Activated T-helper 1 cell treated with anti-CD3 and anti-CD28 coated beads, Interleukin-12 subunit alpha, Interleukin-12 subunit beta, Interleukin-2, Interleukin-4 antibody, amounts not matched to agents 30 ng/mL and 10 ng/mL and 1 ng/mL, durations not matched to agents 14 hours and 24 hours and 36 hours (primary cell): ENCODE measurements around the gene STK39. TPM values are rescaled to one million over a fixed set of nuclear protein-coding genes. Genes with fewer than 3 reads are reported as not detected.

ENCODE experiments used
- DNase-seq: peaks from one replicate; pipeline ENCODE4 v3.0.0; 2021; ENCODE audit warnings: low spot score
- H3K27ac Mint-ChIP-seq: one replicate; pipeline ENCODE4 v1.8.0; 2021; ENCODE audit warnings: mild to moderate bottlenecking, mixed read lengths
- H3K27me3 Mint-ChIP-seq: one replicate; pipeline ENCODE4 v1.8.0; 2022; ENCODE audit warnings: mild to moderate bottlenecking, moderate library complexity, mixed read lengths; ENCODE audit not compliant: insufficient read depth
- H3K36me3 Mint-ChIP-seq: one replicate; pipeline ENCODE4 v1.8.0; 2021; ENCODE audit warnings: low read depth, mixed read lengths
- H3K4me1 Mint-ChIP-seq: one replicate; pipeline ENCODE4 v1.8.0; 2021; ENCODE audit warnings: low read depth, mixed read lengths
- H3K4me3 Mint-ChIP-seq: one replicate; pipeline ENCODE4 v1.8.0; 2021; ENCODE audit warnings: mild to moderate bottlenecking, moderate library complexity, mixed read lengths
- H3K9me3 Mint-ChIP-seq: one replicate; pipeline ENCODE4 v1.8.0; 2021; ENCODE audit warnings: mixed read lengths
- intact Hi-C: fragments of 100-400 bp; cut with micrococcal nuclease; formaldehyde crosslinking; loops from one replicate; pipeline ENCODE4 v1.15.1; 2024
- total RNA-seq: library from RNA; stranded (reverse); gene quantifications from 2 replicates; pipeline ENCODE4 v1.2.3, GENCODE V29; 2022

STK39 gene
- total RNA-seq, 1 donor from 2014 or later, result 32.6 TPM

GRCh38 chr2:167955264-167955906, 292.0 kb downstream of the STK39 start:
- Mint-ChIP-seq H3K27ac (no peak overlapping the region), H3K9me3 (no peaks in the 10 kb centered on the region), H3K4me3 (no peak overlapping the region), H3K36me3 (peaks cover 5% of the 10 kb centered on the region), H3K4me1 (no peaks in the 10 kb centered on the region), H3K27me3 (no peaks in the 10 kb centered on the region)
- no peak for DNase-seq
- intact Hi-C loops, result no loop called here

DNA sequence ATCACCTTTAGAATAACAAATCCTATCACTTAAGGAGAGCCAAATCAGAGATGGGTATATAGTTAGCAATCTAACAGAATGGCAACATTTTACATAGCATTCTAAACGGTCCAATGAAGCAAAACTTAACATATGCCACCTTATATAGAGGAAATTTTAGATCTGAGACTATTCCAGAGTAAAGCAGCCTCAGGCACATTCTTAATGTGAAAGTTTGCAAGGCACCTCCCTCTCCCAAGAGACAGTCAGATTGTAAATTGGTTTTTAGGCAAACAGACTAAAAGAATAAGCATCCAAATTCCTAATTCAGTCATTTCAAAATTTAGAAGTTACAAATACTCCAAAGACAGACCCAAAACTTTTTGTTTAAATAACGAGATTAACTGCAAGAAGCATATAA, 292.9 kb downstream of the STK39 start:
- Mint-ChIP-seq H3K27me3 (no peaks in the 10 kb centered on the region), H3K9me3 (no peaks in the 10 kb centered on the region), H3K4me3 (no peak overlapping the region), H3K27ac (no peak overlapping the region), H3K4me1 (no peaks in the 10 kb centered on the region), H3K36me3 (peaks cover 1% of the 10 kb centered on the region)
- no peak for DNase-seq
- intact Hi-C loops, result no loop called here

GRCh38 chr2:167953776-167954175, 293.6 kb downstream of the STK39 start:
- DNase-seq, result no peak
- intact Hi-C loops, result no loop called here
- no peak overlapping the region for H3K27ac Mint-ChIP-seq
- no peaks in the 10 kb centered on the region for H3K4me1 Mint-ChIP-seq
- no peaks in the 10 kb centered on the region for H3K9me3 Mint-ChIP-seq
- peaks cover 1% of the 10 kb centered on the region for H3K36me3 Mint-ChIP-seq
- no peaks in the 10 kb centered on the region for H3K27me3 Mint-ChIP-seq
- H3K4me3 Mint-ChIP-seq, result no peak overlapping the region

DNA sequence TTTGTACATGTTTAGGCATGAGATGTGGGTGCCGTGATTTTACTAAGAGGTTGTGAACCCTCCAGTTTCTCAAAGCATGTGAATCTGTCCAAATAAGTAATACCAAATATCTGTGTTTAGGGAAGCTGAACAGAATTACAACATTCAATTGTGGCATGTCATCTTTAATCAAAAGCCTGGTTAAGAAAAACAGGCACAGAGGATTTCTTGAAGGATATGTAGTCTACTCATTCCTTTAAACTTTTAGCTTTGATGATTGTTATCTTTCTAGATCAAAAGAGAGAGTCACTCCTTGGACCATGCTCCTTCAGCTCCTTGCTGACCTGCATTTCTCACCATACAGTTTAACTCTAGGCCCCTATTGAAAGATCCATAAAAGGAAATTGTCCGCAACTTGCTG, 296.8 kb downstream of the STK39 start:
- Mint-ChIP-seq H3K9me3 (no peaks in the 10 kb centered on the region), H3K36me3 (peaks cover 1% of the 10 kb centered on the region), H3K4me1 (no peaks in the 10 kb centered on the region), H3K27ac (no peak overlapping the region), H3K4me3 (no peak overlapping the region), H3K27me3 (no peaks in the 10 kb centered on the region)
- DNase-seq, result no peak
- intact Hi-C loops, result no loop called here

DNA sequence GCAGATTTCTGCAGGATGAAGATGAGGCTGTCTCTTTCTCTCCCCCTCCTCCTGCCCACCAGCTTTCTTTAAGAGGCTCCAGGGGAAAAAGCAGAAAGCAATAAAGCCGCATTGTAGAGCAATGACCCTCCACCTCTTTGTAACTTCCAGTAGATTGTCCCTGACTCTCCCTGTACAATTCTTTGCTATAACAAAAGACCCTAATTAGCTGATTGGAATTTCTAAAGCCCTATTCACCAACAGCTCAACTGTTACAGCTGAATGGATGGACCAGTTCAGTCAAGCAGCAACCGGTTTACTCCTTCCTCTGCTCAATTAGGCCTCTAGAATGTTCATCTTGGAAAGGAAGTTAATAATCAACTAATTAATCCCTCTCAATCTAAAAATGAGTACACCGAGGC, 301.0 kb downstream of the STK39 start:
- Mint-ChIP-seq H3K4me1 (no peaks in the 10 kb centered on the region), H3K36me3 (no peaks in the 10 kb centered on the region), H3K9me3 (no peaks in the 10 kb centered on the region), H3K27me3 (no peaks in the 10 kb centered on the region), H3K27ac (no peak overlapping the region), H3K4me3 (no peak overlapping the region)
- DNase-seq, result no peak
- intact Hi-C loops, result no loop called here

- intact Hi-C loops, result no loop called here
- H3K27me3 Mint-ChIP-seq, result no peaks in the 10 kb centered on the region
- no peak overlapping the region for H3K27ac Mint-ChIP-seq
- H3K9me3 Mint-ChIP-seq, result no peaks in the 10 kb centered on the region
- H3K4me3 Mint-ChIP-seq, result no peak overlapping the region
- no peaks in the 10 kb centered on the region for H3K4me1 Mint-ChIP-seq
- no peak for DNase-seq
- H3K36me3 Mint-ChIP-seq, result no peaks in the 10 kb centered on the region
Observed at GRCh38 chr2:167945660-167946368, 301.6 kb downstream of the STK39 start.

GRCh38 chr2:167944825-167945659, 302.4 kb downstream of the STK39 start:
- H3K9me3 Mint-ChIP-seq, result no peaks in the 10 kb centered on the region
- no peaks in the 10 kb centered on the region for H3K4me1 Mint-ChIP-seq
- H3K27ac Mint-ChIP-seq, result no peak overlapping the region

GRCh38 chr2:167943897-167944296, 303.5 kb downstream of the STK39 start:
- no peaks in the 10 kb centered on the region for H3K27me3 Mint-ChIP-seq
- intact Hi-C loops, result no loop called here
- H3K4me3 Mint-ChIP-seq, result no peak overlapping the region
- no peaks in the 10 kb centered on the region for H3K4me1 Mint-ChIP-seq
- DNase-seq, result no peak
- H3K27ac Mint-ChIP-seq, result no peak overlapping the region
- no peaks in the 10 kb centered on the region for H3K36me3 Mint-ChIP-seq
- no peaks in the 10 kb centered on the region for H3K9me3 Mint-ChIP-seq

More at GRCh38 chr2:167944825-167945659, 302.4 kb downstream of the STK39 start:
- Mint-ChIP-seq H3K27me3 (no peaks in the 10 kb centered on the region), H3K4me3 (no peak overlapping the region), H3K36me3 (no peaks in the 10 kb centered on the region)
- intact Hi-C loops, result no loop called here
- DNase-seq, result no peak

- Mint-ChIP-seq H3K9me3 (no peaks in the 10 kb centered on the region), H3K4me3 (no peak overlapping the region), H3K4me1 (no peaks in the 10 kb centered on the region), H3K27me3 (no peaks in the 10 kb centered on the region), H3K27ac (no peak overlapping the region), H3K36me3 (no peaks in the 10 kb centered on the region)
- intact Hi-C loops, result no loop called here
- no peak for DNase-seq
Observed at GRCh38 chr2:167943368-167943767, 304.0 kb downstream of the STK39 start.

GRCh38 chr2:167942366-167943081, 304.9 kb downstream of the STK39 start:
- Mint-ChIP-seq H3K4me1 (no peaks in the 10 kb centered on the region), H3K27ac (no peak overlapping the region), H3K4me3 (no peak overlapping the region), H3K36me3 (no peaks in the 10 kb centered on the region), H3K9me3 (no peaks in the 10 kb centered on the region), H3K27me3 (no peaks in the 10 kb centered on the region)
- no peak for DNase-seq
- intact Hi-C loops, result no loop called here

DNA sequence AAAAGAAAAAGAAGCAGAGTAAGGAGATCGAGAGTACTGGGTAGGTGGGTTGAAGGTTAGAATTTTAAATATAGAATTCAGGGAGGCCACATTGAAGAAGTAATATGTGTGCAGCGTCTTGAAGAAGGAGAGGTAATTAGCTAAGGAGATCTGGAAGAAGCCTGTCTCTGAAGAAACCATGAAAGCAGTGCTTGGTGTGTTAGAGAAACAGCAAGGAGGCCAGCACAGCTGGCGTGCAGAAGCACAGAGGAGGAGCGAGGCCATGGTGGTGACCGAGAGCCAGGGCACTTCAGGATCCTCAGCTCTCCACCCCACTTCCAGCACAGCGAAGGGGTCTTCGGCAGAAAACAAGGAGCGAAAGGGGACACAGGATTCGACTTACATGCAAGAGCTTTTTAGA, 305.8 kb downstream of the STK39 start:
- no peaks in the 10 kb centered on the region for H3K36me3 Mint-ChIP-seq
- H3K4me1 Mint-ChIP-seq, result no peaks in the 10 kb centered on the region
- DNase-seq, result no peak
- H3K9me3 Mint-ChIP-seq, result no peaks in the 10 kb centered on the region
- no peak overlapping the region for H3K4me3 Mint-ChIP-seq
- intact Hi-C loops, result no loop called here
- H3K27me3 Mint-ChIP-seq, result no peaks in the 10 kb centered on the region
- no peak overlapping the region for H3K27ac Mint-ChIP-seq

GRCh38 chr2:167940734-167941507, 306.5 kb downstream of the STK39 start:
- H3K4me3 Mint-ChIP-seq, result no peak overlapping the region
- intact Hi-C loops, result no loop called here
- no peak overlapping the region for H3K27ac Mint-ChIP-seq
- no peaks in the 10 kb centered on the region for H3K9me3 Mint-ChIP-seq
- H3K4me1 Mint-ChIP-seq, result no peaks in the 10 kb centered on the region
- no peaks in the 10 kb centered on the region for H3K36me3 Mint-ChIP-seq
- no peaks in the 10 kb centered on the region for H3K27me3 Mint-ChIP-seq
- no peak for DNase-seq
